NK-92 treated with Interleukin-12 subunit alpha and Interleukin-12 subunit beta, amount 100 ng/mL, for 24 hours (cell line): ENCODE data around the gene CACNB2.

Source experiments
- DNase-seq: peaks from one replicate; lab custom pipeline; 2025; lab: John Stamatoyannopoulos, UW

The CACNB2 gene

DNA sequence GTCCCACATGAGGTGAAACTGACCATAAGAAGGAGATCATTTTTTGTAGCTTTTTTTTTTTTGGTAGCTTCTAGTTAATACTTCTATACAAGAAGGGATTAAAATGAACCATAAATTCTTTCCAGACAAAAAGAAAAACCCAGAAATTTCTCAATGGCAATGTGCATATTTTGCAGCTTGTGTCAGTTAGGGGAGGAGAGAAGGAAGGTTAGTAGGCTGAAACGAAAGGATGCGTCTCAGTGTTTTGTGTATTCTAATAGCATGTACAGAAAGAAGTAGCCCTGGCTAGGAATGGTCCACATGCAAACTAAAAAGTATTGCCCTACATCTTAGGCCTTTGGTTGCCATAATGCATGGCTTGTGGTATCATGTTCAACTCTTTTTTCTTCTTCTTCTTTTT, 90.6 kb downstream of the CACNB2 start:
- no peak for DNase-seq

DNA sequence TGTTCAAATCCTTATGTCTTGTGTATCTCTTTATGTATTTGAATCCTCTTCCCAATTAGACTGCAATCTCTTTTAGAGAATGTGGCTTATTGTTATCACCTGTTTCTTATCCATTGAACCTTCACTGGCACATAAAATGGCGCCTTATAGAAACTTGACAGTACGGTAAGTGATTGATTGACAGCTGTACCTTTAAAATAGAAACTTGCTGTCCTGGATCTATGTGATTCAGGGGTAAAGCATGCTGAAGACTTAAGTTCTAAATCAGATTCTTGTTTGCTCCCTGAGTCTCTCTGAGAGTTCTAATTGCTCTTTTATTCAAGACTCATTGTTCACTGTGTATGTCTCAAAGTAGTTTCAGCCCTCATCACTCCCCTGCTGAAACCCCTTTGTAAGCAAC, 91.3 kb downstream of the CACNB2 start:
- DNase-seq = no peak

DNA sequence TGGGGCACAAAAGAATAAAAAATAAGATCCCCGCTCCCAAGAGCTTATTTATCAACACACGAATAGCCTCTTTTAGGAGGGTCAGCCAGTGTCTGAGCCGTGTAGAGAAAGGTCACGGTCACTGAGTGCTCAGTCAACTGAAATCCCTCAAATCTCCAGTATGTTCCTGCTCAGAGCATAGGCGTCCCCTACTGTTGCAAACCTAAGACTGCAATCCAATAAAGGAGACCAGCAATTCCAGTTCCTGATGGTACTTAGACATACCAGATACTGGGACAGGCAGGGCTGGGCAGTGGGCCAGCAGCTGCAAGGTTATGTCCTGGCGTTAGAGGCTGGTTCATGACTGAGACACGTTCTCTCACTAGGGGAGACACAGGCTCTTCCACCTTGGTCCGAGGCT, 93.6 kb downstream of the CACNB2 start:
- DNase-seq = no peak

DNA sequence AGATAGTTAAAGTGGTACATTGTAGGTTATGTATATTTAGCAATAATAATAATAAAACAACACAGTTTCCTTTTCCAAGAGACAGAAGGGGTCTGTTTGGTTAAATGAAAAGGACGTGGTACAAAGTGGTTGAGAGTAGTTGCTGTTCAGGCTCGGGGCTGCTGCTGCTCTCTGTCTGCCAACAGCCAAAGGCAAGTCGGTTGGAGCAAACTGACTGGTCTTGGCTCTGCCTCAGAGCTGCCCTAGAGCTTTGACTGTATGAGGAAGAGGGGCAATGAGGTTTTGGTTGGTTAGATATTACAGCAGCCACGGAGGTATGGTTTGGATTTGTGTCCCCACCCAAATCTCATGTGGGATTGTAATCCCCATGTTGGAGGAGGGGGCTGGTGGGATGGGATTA, 95.3 kb downstream of the CACNB2 start:
- DNase-seq = no peak

DNA sequence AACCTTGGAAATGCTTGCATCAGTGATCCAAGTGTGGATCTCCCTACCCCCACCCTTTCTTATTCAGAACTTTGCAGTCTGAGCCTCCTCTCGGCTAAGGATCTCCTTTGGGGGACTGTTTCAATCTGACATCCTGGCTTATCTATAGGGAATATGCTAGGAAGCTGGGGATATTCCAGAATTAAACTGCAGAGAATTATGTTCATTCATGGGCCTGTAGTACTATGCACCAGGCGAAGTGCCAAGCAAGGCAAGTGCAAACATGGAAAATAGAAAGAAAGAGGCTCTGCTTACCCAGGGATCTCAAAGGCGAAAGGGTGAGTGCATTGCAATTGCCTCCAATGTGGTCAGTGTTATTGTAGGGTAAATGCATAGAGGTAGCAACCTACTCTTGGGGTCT, 96.5 kb downstream of the CACNB2 start:
- DNase-seq = no peak

DNA sequence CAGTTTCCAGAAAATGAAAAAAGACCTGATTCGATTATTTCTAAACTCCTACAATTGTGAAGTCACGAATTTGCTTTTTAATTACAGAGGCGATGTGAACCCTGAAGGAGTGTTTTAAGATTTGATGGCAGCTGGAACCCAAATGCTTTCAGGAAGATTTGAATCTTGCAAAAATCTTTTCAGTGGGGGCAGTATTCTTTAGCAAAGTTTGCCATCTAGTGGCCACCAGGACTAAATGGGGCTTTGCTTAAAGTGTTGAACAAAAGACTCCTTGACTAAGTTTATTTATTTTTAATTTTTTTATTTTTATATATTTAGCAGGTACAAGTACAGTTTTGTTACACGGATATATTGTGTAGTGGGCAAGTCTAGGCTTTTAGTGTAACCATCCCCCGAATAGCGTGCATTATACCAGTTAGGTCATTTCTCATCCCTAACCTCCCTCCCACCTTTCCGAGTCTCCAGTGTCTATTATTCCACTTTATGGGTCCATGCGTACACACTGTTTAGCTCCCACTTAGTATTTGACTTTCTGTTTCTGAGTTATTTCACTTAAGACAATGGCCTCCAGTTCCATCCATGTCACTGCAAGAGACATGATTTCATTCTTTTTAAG, 98.8 kb downstream of the CACNB2 start:
- no peak for DNase-seq

DNA sequence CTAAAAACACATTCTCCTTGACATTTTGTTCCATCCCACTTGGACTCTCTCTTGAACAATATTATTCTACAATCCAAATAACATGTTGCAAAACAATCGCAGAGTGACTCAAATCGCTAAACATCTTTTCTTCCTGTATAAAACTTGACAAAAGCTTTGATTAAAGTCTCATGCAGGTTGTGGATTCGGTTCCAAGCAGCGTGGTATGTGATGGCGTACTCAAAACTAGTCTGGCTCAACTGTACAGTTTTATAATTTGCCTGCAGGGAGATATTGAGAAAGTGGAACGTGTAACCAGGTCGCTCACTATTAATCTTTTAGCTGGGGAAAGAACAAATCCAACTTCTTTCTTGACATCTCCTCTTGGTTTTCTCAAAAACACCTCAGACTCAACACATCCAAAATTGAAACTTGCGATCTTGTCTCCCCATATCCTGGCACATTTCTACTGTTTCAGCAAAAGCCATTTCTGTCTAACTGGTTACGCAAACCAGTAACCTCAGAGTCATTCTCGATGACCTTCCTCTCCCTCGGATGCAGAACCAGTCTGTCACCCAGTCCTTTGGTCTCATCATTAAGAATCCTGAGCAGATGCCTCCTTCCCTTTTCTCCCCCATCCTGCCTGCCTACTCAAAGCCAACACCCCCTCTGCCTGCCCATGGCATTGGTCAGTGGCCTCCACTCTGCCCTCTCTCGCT, 100.1 kb downstream of the CACNB2 start:
- no peak for DNase-seq

DNA sequence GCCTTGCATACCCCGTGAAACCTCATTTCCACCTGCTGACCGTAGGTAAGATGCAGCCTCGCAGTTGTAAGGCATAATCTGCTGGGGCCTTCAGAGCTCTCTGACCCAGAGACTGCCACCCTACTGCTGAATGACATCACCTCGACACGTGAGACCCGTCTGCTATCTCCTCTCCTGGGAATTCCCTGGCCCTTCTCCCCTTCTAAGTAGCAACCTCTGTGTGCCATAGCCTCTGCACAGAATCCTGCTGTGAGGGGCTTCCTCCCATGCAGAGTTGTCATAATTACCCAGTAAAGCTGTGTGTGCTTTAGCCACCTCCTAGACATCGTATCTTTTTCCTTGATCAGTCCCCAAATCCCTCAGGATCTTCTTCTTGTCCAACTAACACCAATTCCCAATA, 106.7 kb downstream of the CACNB2 start:
- no peak for DNase-seq

DNA sequence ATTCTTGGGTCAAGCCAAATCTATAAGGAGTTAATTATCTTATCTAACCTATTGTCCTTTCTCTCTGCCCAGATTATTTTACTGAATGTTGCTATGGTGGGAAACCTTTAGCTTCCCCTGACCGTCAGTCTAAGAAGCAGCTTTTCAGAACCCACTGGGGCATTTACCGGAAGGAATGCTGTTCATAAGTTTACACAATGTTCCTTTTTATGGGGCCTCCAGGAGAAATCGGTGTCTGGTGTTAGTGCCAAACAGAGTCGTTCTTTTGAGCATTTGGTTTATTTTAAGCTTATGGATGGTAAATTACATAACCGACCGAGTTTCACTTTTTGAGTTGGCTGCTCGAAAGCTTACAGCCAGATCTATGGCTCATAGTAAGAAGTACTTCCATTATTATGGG, 111.9 kb downstream of the CACNB2 start:
- DNase-seq = no peak

DNA sequence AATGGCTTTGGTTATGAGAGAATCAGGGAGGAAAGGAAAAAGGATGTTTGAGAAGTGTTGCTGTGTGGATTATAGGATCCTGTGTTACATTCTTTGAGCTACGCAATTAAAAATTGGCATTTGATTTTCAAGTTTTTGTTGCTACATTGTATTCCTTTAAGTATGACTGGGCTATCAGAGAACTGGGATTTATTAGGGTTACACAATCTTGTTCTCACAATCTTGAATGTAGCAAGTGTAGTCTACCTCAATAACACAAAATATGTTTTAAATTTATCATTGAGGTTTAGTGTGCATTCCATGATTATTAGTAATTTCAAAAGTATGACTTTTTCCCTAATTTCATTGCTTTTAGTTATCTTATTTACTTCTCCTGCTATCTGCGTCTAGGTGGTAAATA, 113.9 kb downstream of the CACNB2 start:
- DNase-seq = no peak

DNA sequence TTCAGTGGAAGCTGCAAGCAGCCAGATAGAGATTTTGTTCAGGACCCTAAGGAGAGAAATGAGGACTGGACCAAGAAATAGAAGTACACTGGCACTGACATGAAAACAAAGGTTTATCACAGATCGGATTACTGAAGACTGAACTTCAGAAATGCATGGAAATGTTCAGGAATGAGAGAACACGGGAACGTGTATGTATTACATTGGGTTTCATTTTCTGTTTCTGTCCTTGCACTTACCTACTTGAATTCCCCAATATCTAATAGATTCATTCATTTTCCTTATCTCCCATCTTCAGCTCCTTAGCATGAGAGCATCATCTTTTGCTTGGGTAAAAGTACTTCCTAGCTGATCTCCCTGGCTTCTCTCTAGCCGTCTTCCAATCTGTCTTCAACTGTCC, 114.5 kb downstream of the CACNB2 start:
- DNase-seq = no peak

DNA sequence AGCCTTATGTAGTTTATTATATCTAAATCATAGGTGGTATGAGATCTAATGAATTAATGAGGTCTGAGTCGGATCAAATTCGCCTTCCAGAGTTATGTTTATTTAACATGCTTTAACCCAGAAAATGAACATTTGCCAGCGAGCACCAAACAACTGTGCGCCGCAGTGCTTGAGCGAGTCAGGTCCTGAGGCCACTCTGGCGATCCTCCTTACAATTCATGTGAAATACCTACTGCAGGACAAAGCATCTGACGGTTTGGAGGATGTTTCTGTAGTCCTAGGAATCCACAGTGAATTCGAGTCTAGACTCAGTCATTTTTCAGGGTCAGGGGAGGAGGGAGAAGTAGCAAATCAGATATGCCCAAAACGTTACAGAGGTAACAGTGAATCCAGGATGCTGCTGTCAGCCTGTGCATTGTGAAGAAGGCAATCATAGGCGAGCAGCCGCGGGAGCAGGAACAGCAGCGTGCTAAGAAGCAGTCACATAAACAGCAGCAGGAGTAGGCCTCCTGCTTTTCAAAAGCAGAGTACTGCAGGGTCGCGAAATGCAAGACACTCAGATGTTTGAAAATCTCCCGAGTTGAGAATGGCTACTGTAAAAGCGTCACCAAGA, 120.2 kb downstream of the CACNB2 start:
- DNase-seq = no peak

DNA sequence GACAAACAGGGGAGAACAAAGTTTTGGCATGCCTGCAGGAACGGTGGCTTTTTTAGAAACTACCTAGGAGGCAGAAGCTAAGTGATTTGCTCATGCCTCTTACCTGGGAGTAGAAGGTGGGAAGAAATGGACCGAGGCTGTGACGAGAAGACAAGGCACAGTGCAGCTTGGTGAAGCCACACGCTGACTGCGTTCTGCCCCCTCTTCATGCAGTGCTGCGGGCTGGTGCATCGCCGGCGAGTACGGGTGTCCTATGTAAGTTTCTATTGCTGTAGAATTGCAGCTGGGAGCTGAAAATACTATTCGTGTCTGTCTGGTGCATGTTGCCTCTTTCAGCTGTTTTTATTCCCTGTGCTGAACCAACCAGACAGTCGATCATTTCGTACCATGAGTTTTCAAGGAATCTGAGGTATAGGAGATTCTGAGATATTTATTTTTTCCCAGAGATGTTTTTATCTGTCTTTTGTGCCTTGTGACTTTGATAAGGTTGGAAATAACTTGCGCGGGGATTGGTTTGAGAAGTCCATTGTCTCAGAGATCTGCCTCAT, 120.9 kb downstream of the CACNB2 start:
- no peak for DNase-seq

DNA sequence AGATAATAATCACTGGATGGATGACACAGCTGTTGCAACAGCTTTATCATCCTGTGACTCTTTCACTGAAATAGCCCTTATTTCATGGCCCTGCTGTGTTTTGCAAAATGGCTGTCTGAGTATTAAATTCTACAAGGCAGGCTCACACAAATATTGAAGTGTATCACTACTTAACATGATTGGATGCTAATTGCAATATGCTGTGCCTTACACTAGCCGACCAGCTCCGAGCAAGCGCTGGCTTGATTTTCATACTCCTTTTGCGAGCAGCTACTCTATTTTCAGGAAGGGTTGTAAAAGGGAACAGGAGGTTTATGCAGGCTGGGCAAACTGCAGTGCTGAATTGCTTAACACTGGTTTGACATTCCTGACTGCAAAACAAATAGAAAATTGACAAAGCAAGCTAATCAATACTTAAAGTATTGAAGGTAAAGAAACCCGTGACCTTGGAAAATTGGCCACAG, 121.6 kb downstream of the CACNB2 start:
- no peak for DNase-seq

DNA sequence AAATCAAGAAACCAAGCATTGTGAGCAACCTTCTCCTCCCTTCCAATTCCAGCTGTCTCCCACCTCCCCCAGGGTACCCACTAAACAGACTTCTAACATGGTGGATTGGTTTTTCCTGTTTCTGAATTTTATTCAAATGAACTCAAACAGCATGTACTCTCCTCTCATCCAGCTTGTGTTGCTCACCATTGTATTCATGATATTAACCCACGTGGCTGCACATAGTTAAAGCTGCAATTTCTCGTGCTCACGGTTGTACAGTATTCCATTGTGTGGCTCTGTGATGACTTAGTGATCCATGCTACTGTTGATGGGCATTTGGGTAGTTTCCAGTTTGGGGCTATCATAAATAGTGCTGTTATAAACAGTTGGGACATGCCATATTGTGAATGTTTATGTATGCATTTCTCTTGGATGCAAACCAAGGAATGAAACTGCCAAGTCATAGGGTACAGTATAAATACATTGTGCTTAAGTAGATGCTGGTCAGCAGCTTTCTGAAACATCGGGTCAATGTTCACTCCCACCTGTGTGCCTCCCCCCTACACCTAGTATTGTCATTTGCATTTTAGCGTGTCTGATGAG, 124.3 kb downstream of the CACNB2 start:
- DNase-seq = no peak

DNA sequence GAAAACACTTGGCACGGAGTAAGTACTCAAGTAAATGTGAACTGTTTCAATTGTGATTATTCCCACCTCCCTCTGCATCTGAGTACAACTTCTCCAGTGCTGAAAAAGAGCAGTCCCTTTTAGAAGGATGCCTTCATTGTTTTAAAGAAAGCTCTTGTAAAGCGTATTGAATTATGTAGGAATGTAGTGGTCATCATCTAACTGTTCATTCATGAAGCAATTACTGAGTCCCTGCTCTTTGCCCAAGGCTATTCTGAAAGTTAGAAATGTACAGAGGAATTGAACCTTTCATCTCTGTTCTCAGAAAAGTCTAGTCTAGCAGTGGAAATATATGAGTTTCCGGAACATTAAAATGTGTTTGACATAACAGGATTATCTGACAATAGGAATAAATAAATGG, 127.8 kb downstream of the CACNB2 start:
- DNase-seq = no peak

DNA sequence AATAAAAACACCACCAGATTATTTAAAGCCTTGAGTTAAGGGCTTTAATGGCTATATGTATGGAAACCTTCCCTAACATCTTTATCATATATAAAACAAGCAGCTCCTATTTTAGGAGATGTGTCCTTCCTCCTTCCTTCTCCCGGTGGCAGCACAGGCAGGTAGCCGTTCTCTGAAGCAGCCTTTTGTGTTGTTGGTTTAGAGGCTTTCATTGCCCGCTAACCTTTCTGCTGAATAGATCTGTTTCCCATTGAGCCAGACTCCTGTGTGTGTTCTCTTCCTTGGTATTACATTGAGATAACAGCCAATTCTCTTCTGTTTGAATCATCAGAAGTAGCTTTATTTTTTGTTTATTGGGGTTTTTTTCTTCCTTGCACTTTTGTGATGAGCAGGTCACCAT, 131.3 kb downstream of the CACNB2 start:
- no peak for DNase-seq

DNA sequence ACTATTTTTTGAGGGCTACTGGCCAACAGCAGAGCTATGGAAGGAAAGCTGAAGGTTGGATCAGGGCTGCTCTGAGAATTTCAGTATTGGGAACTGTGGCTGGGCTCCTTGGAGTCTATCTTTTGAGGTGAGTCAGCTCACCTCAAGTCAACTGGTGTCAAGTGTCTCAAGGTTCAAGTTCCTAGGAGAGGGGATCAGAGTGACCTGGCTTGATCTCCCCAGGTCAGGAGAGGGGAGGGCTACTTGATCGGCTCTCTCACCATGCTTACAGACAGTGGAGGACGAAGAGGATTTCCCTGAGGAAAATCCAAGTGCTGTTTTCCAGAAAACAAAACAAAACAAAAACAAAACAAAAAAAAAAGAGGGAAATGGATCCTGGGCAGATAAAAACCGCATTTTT, 132.8 kb downstream of the CACNB2 start:
- no peak for DNase-seq

DNA sequence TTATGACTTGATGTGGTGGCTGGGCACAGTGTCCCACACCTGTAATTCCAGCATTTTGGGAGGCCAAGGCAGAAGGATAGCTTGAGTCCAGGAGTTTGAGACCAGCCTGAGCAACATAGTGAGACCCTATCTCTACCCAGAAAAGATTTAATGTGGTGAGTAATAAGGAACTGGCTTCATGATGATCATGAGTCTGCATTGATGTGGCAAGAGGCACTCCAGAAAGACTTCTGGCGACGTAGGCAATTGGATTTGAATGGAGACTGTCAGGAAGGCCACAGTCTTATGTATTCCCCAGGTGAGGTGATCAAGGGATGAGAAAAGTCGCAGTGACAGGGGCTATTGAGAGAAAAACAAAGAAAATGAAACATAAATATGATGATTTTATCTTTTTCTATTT, 138.0 kb downstream of the CACNB2 start:
- DNase-seq = no peak

DNA sequence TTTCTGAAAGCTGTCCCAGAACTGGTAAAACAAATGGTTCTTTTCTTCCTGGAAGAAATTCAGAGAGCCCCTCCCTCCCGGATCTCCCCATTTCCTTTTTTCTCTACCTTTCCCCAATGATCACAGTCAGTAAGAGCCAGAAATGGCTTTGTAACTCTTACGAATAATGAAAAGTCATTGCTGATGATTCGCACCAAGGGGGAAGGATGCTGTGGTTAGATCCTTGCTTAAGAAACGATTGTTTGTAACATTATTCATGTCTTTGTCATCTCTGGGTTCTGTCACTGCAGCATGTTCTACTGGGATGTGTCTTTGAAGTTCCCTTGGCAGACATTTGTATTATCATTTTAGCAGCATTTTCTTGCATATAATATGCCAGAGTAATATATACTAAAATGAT, 138.9 kb downstream of the CACNB2 start:
- no peak for DNase-seq

DNA sequence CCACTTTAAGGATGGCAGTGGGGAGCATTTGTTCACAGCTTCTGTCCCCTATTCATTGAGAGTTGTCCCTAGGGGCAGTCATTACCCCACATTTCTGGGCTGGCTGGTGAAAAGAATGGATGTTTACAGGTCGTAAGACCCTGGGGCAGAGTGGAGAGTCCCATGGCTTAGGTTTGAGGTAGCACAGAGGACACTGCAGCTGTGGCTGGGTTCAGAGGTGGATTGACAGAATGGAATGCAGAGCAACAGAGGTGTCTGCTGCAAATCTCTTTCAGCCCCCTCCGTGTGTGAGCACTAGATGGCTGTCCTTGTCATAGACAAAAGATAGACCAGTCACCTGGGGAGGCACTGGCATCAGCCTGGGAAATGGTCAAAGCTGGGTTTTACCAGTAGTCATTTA, 141.9 kb downstream of the CACNB2 start:
- no peak for DNase-seq

DNA sequence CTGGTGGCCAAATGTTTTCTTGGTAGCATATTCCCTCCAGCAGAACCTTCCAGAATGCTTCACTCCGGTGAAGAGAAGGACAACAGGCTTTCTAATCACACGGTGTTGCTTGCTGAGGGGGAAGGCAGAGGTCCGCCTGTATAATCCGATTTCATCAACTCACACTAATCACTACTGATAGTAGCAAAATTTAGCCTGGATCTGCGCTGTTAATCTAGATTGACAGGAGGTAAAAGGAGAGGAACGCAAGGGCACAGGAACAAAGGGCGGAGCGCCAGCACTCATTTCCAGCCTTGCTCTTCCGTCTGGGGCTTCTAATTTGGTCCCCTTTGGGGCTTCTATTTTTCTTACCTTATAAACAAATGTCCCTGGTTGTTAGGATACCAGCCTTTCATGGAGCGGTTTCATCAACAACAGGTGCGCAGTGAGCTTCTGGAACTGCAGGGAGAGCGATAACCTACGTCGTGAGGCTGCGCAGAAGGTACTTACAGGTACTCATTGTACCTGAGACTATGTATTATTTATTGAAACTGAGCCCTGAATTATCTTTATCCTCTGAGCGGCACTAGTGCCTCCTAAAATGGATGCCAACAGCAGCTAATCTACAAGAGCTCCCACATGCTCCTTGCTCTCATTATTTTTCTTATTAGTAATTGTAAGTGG, 150.6 kb downstream of the CACNB2 start:
- DNase-seq = no peak
